Measurements from ENCODE around the gene TRIM71. TPM values are rescaled to one million over a fixed set of nuclear protein-coding genes. Genes with fewer than 3 reads are reported as not detected.
"Not testable (repeated sequence)": the region's sequence is repeated elsewhere in the genome, so short reads cannot be mapped to it uniquely, and the experiment has no call there.

TRIM71 gene
- total and polyA plus RNA-seq, 7 experiments from 2014 or later, result 0.20 TPM; not detected in 6

DNA sequence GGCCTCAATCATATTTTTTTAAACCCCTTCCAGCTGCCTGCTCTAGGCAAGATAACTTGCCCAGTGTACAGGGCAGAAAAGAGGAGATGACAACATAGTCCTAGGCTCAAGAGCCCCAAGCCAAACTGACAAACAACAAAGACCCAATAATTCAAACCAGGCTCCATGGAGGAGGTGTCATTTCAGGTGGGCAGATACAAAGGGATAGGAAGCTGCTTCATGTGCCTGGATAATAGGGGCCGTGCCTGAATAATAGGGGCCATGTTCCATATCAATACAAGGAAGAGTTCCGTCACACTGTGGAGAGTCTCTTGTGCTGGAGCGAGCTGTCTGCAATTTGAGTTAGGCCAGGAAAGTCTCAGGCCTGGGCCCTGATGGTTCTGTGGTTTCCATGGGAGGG lies 35.4 kb upstream of the TRIM71 start:
- Mint-ChIP-seq H3K27ac (no peak overlapping the region), H3K36me3 (peaks cover 0 to 5% (median 0%) of the 10 kb centered on the region in 5 donors), H3K27me3 (peaks cover 6 to 18% (median 10%) of the 10 kb centered on the region in 5 donors), H3K9me3 (no peaks in the 10 kb centered on the region), H3K4me3 (peak overlapping the region in 9 of 10 donors; percentile 7 to 97 (median 67)), H3K4me1 (peaks cover 0 to 9% (median 4%) of the 10 kb centered on the region in 7 donors)
- Histone ChIP-seq H3K4me3 (ENCODE audit: low read length) (no peak overlapping the region), H3K4me1 (ENCODE audit: control insufficient read depth in 2 of 2, insufficient read depth in 2 of 2, low read length in 2 of 2) (peaks cover 0 to 7% of the 10 kb centered on the region in 2 donors), H3K9me3 (ENCODE audit: control insufficient read depth in 2 of 3, low read length in 3 of 3) (no peaks in the 10 kb centered on the region), H3K27ac (ENCODE audit: low read depth, low read length) (no peak overlapping the region), H3K36me3 (ENCODE audit: control insufficient read depth in 2 of 3, insufficient read depth in 3 of 3, low read length in 3 of 3) (no peaks in the 10 kb centered on the region), H3K27me3 (ENCODE audit: control insufficient read depth in 2 of 2, insufficient read depth in 2 of 2, low read length in 2 of 2) (peaks cover 0 to 4% of the 10 kb centered on the region in 2 donors)
- intact Hi-C loops (cut with micrococcal nuclease), result loop anchor here in 1 of 2 donors (10.0 kb wide), 1 partner anchor 608 kb away; no protein-coding TSS in a partner anchor
- CTCF ChIA-PET, result interaction anchor here (0.8 to 1.8 kb wide), 2 partner anchors 273 to 308 kb away, joined by 3 to 6 read pairs; no protein-coding TSS in a partner anchor
- no peak for DNase-seq
- POLR2A ChIA-PET, result no interaction called here
- no peak for ATAC-seq

DNA sequence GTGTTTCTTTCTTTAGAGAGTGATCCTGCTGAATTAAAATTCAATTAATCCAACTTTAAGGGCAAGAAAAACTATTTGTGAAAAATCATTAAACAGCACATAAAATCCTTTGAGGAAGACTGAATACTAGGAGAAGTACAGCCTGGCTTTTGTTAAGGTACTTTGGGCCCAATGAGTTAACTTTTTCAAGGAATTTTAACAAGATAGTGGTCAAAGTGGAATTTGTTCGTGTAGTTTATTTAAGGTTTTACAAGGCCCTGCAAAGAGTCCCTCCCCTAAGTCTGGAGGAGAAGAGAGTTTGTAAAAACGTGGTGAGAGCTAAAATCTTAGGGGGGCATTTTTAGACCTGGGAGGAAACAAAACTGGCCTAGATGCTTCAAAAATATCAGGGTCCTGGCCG lies 26.0 kb upstream of the TRIM71 start:
- Mint-ChIP-seq H3K4me1 (no peaks in the 10 kb centered on the region), H3K36me3 (no peaks in the 10 kb centered on the region), H3K9me3 (no peaks in the 10 kb centered on the region), H3K4me3 (no peak overlapping the region), H3K27ac (peak overlapping the region in 1 of 9 donors; percentile 82), H3K27me3 (peaks cover 0 to 9% (median 8%) of the 10 kb centered on the region in 5 donors)
- no peaks in the 10 kb centered on the region for H3K36me3 ChIP-seq (ENCODE audit: control insufficient read depth in 2 of 3, insufficient read depth in 3 of 3, low read length in 3 of 3)
- no peaks in the 10 kb centered on the region for H3K9me3 ChIP-seq (ENCODE audit: control insufficient read depth in 2 of 3, low read length in 3 of 3)
- no peak overlapping the region for H3K4me3 ChIP-seq (ENCODE audit: low read length)
- no peaks in the 10 kb centered on the region for H3K4me1 ChIP-seq (ENCODE audit: control insufficient read depth in 2 of 2, insufficient read depth in 2 of 2, low read length in 2 of 2)
- CTCF ChIA-PET, result interaction anchor here (0.6 kb wide), 1 partner anchor 281 kb away, joined by 3 read pairs; no protein-coding TSS in a partner anchor
- DNase-seq, result no peak
- POLR2A ChIA-PET, result interaction anchor here (1.2 kb wide), 1 partner anchor 22 kb away, joined by 3 read pairs; no protein-coding TSS in a partner anchor
- H3K27ac ChIP-seq (ENCODE audit: low read depth, low read length), result no peak overlapping the region
- H3K27me3 ChIP-seq (ENCODE audit: control insufficient read depth in 2 of 2, insufficient read depth in 2 of 2, low read length in 2 of 2), result no peaks in the 10 kb centered on the region
- intact Hi-C loops (cut with micrococcal nuclease), result no loop called here
- ATAC-seq, result no peak

- Histone ChIP-seq H3K36me3 (ENCODE audit: control insufficient read depth in 2 of 3, insufficient read depth in 3 of 3, low read length in 3 of 3) (no peaks in the 10 kb centered on the region), H3K4me1 (ENCODE audit: control insufficient read depth in 2 of 2, insufficient read depth in 2 of 2, low read length in 2 of 2) (no peaks in the 10 kb centered on the region), H3K9me3 (ENCODE audit: control insufficient read depth in 2 of 3, low read length in 3 of 3) (no peaks in the 10 kb centered on the region), H3K27me3 (ENCODE audit: control insufficient read depth in 2 of 2, insufficient read depth in 2 of 2, low read length in 2 of 2) (no peaks in the 10 kb centered on the region), H3K4me3 (ENCODE audit: low read length) (no peak overlapping the region), H3K27ac (ENCODE audit: low read depth, low read length) (no peak overlapping the region)
- Mint-ChIP-seq H3K27ac (no peak overlapping the region), H3K36me3 (no peaks in the 10 kb centered on the region), H3K4me3 (no peak overlapping the region), H3K9me3 (no peaks in the 10 kb centered on the region), H3K4me1 (no peaks in the 10 kb centered on the region), H3K27me3 (peaks cover 0 to 9% (median 8%) of the 10 kb centered on the region in 5 donors)
- intact Hi-C loops (cut with micrococcal nuclease), result no loop called here
- ATAC-seq (no peak), DNase-seq (no peak)
- POLR2A ChIA-PET, result no interaction called here
- CTCF ChIA-PET, result interaction anchor here (0.6 kb wide), 1 partner anchor 100 kb away, joined by 3 read pairs; no protein-coding TSS in a partner anchor
These were observed 23.1 kb upstream of the TRIM71 start for GRCh38 chr3:32794487-32795308.

GRCh38 chr3:32796384-32796950 lies 21.3 kb upstream of the TRIM71 start:
- CTCF ChIA-PET; DNase-seq; H3K4me3 ChIP-seq (ENCODE audit: low read length); intact Hi-C loops (cut with micrococcal nuclease); H3K27me3 ChIP-seq (ENCODE audit: control insufficient read depth in 2 of 2, insufficient read depth in 2 of 2, low read length in 2 of 2); H3K9me3 ChIP-seq (ENCODE audit: control insufficient read depth in 2 of 3, low read length in 3 of 3); ATAC-seq; H3K36me3 Mint-ChIP-seq; H3K36me3 ChIP-seq (ENCODE audit: control insufficient read depth in 2 of 3, insufficient read depth in 3 of 3, low read length in 3 of 3); H3K27ac ChIP-seq (ENCODE audit: low read depth, low read length); POLR2A ChIA-PET; H3K4me1 ChIP-seq (ENCODE audit: control insufficient read depth in 2 of 2, insufficient read depth in 2 of 2, low read length in 2 of 2); H3K4me1 Mint-ChIP-seq; H3K27ac Mint-ChIP-seq; H3K4me3 Mint-ChIP-seq; H3K9me3 Mint-ChIP-seq: not testable (repeated sequence)
- peaks cover 0 to 12% (median 8%) of the 10 kb centered on the region in 5 donors for H3K27me3 Mint-ChIP-seq

DNA sequence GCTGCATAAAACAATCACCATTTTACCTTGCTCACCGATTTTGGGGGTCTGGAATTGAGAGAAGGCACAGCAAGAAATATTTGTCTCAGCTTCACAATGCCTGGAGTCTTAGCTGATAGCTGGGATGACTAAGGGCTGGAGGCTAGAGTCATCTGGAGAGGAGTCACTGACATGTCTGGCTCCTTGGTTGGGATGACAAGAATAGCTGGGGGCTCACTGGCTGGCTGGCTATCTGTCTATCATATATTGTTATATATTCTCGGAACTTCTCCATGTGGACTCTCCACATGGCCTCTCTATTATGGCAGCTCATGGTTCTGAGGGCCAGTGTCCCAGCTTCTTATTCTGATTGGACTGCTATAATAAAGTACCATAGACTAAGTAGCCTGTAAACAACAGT lies 20.0 kb upstream of the TRIM71 start:
- ChIA-PET CTCF (no interaction called here), POLR2A (no interaction called here)
- no peaks in the 10 kb centered on the region for H3K4me1 ChIP-seq (ENCODE audit: control insufficient read depth in 2 of 2, insufficient read depth in 2 of 2, low read length in 2 of 2)
- Mint-ChIP-seq H3K36me3 (no peaks in the 10 kb centered on the region), H3K9me3 (peaks cover 0 to 2% (median 0%) of the 10 kb centered on the region in 11 donors), H3K27me3 (peaks cover 0 to 19% (median 8%) of the 10 kb centered on the region in 5 donors), H3K4me3 (no peak overlapping the region), H3K4me1 (no peaks in the 10 kb centered on the region), H3K27ac (no peak overlapping the region)
- no peak for DNase-seq
- H3K27ac ChIP-seq (ENCODE audit: low read depth, low read length), result no peak overlapping the region
- no peak for ATAC-seq
- H3K36me3 ChIP-seq (ENCODE audit: control insufficient read depth in 2 of 3, insufficient read depth in 3 of 3, low read length in 3 of 3), result no peaks in the 10 kb centered on the region
- intact Hi-C loops (cut with micrococcal nuclease), result no loop called here
- H3K9me3 ChIP-seq (ENCODE audit: control insufficient read depth in 2 of 3, low read length in 3 of 3), result no peaks in the 10 kb centered on the region
- H3K27me3 ChIP-seq (ENCODE audit: control insufficient read depth in 2 of 2, insufficient read depth in 2 of 2, low read length in 2 of 2), result no peaks in the 10 kb centered on the region
- H3K4me3 ChIP-seq (ENCODE audit: low read length), result no peak overlapping the region

DNA sequence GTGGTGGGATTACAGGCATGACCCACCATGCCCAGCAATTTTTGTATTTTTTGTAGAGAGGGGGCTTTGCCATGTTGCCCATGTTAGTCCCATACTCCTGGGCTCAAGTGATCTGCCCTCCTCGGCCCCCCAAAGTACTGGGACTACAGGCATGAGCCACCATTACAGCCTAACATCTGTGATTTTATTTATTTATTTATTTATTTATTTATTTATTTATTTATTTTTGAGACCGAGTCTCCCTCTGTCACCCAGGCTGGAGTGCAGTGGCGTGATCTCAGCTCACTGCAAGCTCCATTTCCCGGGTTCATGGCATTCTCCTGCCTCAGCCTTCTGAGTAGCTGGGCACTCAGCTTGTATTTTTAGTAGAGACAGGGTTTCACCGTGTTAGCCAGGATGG lies 16.4 kb upstream of the TRIM71 start:
- ATAC-seq; DNase-seq; H3K36me3 Mint-ChIP-seq; CTCF ChIA-PET; H3K27me3 ChIP-seq (ENCODE audit: control insufficient read depth in 2 of 2, insufficient read depth in 2 of 2, low read length in 2 of 2); H3K9me3 Mint-ChIP-seq; H3K4me3 ChIP-seq (ENCODE audit: low read length); H3K4me3 Mint-ChIP-seq; H3K36me3 ChIP-seq (ENCODE audit: control insufficient read depth in 2 of 3, insufficient read depth in 3 of 3, low read length in 3 of 3); H3K27ac ChIP-seq (ENCODE audit: low read depth, low read length); intact Hi-C loops (cut with micrococcal nuclease); POLR2A ChIA-PET; H3K9me3 ChIP-seq (ENCODE audit: control insufficient read depth in 2 of 3, low read length in 3 of 3); H3K4me1 ChIP-seq (ENCODE audit: control insufficient read depth in 2 of 2, insufficient read depth in 2 of 2, low read length in 2 of 2); H3K4me1 Mint-ChIP-seq; H3K27ac Mint-ChIP-seq: not testable (repeated sequence)
- H3K27me3 Mint-ChIP-seq, result peaks cover 0 to 21% (median 8%) of the 10 kb centered on the region in 5 donors
